K562 (cell line): ENCODE results near the gene SMAD7. TPM values are rescaled to one million over a fixed set of nuclear protein-coding genes. Genes with fewer than 3 reads are reported as not detected.

Experiments used
- ATAC-seq: fragments of 200-7000 bp; cut with Tn5 transposase; 3 replicates; pipeline ENCODE4 v1.9.1; 2020; ENCODE audit warnings: moderate library complexity
- BruUV-seq: library from RNA; stranded (reverse); fragments of 400-500 nt; replicated peaks from 2 replicates; lab custom pipeline; 2021; lab: Mats Ljungman, UMichigan
- CTCF ChIA-PET: fragments of 300-600 bp; formaldehyde crosslinking; extraction: SDS; loops from one replicate; lab custom pipeline; 2021; ENCODE audit warnings: low intra/inter-chr PET ratio; lab: Yijun Ruan, JAX
- POLR2A ChIA-PET: fragments of 300-600, 350-650 bp; sonication (Branson Sonifier 250); formaldehyde crosslinking; extraction: SDS; loops from one replicate; lab custom pipeline; 2021; ENCODE audit warnings: antibody characterized with exemption, inconsistent platforms; lab: Yijun Ruan, JAX
- DNase-seq, 4 experiments: peaks; one replicate each; pipeline versions ENCODE4 v3.0.0 to v3.0.0-alpha.2; 2011 to 2018; ENCODE audit warnings: low spot score in 3 of 4, mixed read lengths in 3 of 4; ENCODE audit errors: extremely low read depth in 1 of 4
- FAIRE-seq: peaks from 2 replicates; lab custom pipeline; 2011; peaks lifted over from hg19 to GRCh38; lab: Jason Lieb, UNC
- H2AFZ ChIP-seq: 2 replicates; pipeline ENCODE4 v1.6.0; 2011; ENCODE audit warnings: low read depth, low read length, control low read depth, inconsistent platforms
- H3K27ac ChIP-seq: fragments of 200-600 bp; 3 replicates; pipeline ENCODE4 v1.8.0; 2011; ENCODE audit warnings: low read depth, mild to moderate bottlenecking, control low read depth, inconsistent platforms, low read length, moderate library complexity, mixed read lengths; ENCODE audit errors: extremely low read depth
- H3K27me3 ChIP-seq, 2 experiments: fragments of 300-600 bp in 1 of 2; 2 replicates in 1 of 2; 3 replicates in 1 of 2; pipeline versions ENCODE4 v1.6.0 to v1.8.0; 2011; ENCODE audit warnings: inconsistent platforms in 2 of 2, low read length in 2 of 2, mild to moderate bottlenecking in 1 of 2, mixed read lengths in 1 of 2, moderate library complexity in 1 of 2; ENCODE audit not compliant: control insufficient read depth in 2 of 2, insufficient read depth in 2 of 2
- H3K36me3 ChIP-seq: fragments of 300-600 bp; 3 replicates; pipeline ENCODE4 v1.8.0; 2011; ENCODE audit warnings: mild to moderate bottlenecking, low read length, inconsistent platforms; ENCODE audit not compliant: control insufficient read depth, insufficient read depth
- H3K4me1 ChIP-seq, 2 experiments: fragments of 200-600 bp in 1 of 2; replicated peaks in 1 of 2; 2 replicates in 1 of 2; 3 replicates in 1 of 2; pipeline versions ENCODE4 v1.5.1 to v1.8.0; 2011; ENCODE audit warnings: inconsistent platforms in 2 of 2, low read length in 2 of 2, mild to moderate bottlenecking in 1 of 2, mixed read lengths in 1 of 2, moderate library complexity in 1 of 2; ENCODE audit not compliant: control insufficient read depth in 2 of 2, insufficient read depth in 2 of 2
- H3K4me2 ChIP-seq: 2 replicates; pipeline ENCODE4 v1.6.1; 2011; ENCODE audit warnings: low read length, control low read depth, inconsistent platforms, mixed read lengths; ENCODE audit not compliant: insufficient read depth
- H3K4me3 ChIP-seq: fragments of 200-600 bp; sonication (generic), shearing (Covaris generic); 2 replicates; pipeline ENCODE4 v1.5.1; 2016; ENCODE audit warnings: control low read depth, inconsistent platforms
- H3K79me2 ChIP-seq: fragments of 200-600 bp; 3 replicates; pipeline ENCODE4 v1.8.0; 2011; ENCODE audit warnings: low read length, inconsistent platforms; ENCODE audit not compliant: control insufficient read depth, insufficient read depth
- H3K9ac ChIP-seq, 2 experiments: 2 replicates each; pipeline versions ENCODE4 v1.6.0 to v1.6.1; 2011; ENCODE audit warnings: low read depth in 2 of 2, low read length in 2 of 2, control low read depth in 1 of 2, inconsistent platforms in 1 of 2, mild to moderate bottlenecking in 1 of 2, mixed read lengths in 1 of 2; ENCODE audit not compliant: insufficient read depth in 1 of 2
- H3K9me1 ChIP-seq: one replicate; pipeline ENCODE4 v1.6.0; 2011; ENCODE audit warnings: inconsistent platforms, mild to moderate bottlenecking, low read length, moderate library complexity; ENCODE audit not compliant: control insufficient read depth, insufficient read depth
- H3K9me3 ChIP-seq: replicated peaks from 2 replicates; pipeline ENCODE4 v1.5.1; 2011; ENCODE audit warnings: low read depth, low read length, inconsistent platforms; ENCODE audit not compliant: control insufficient read depth, insufficient read depth
- H4K20me1 ChIP-seq: replicated peaks from 2 replicates; pipeline ENCODE4 v1.6.1; 2011; ENCODE audit warnings: low read length, inconsistent platforms, mixed read lengths; ENCODE audit not compliant: control insufficient read depth, insufficient read depth
- ASH1L ChIP-seq: fragments of 450-650 bp; IDR thresholded peaks from 2 replicates; pipeline ENCODE4 v1.6.1; 2018; ENCODE audit warnings: borderline replicate concordance, mild to moderate bottlenecking, low read depth; ENCODE audit not compliant: partially characterized antibody
- CCAR2 ChIP-seq: fragments of 200-400 bp; formaldehyde crosslinking; IDR thresholded peaks from 2 replicates; pipeline ENCODE4 v1.6.1; 2017; ENCODE audit warnings: mild to moderate bottlenecking, low read depth, low read length
- CSDE1 ChIP-seq, 2 experiments: fragments of 450-650 bp; IDR thresholded peaks; 2 replicates each; pipeline ENCODE4 v1.6.1; 2016; ENCODE audit warnings: mild to moderate bottlenecking in 1 of 2
- ELF2 ChIP-seq: fragments of 250-450 bp; sonication (Bioruptor Pico); IDR thresholded peaks from 2 replicates; pipeline ENCODE4 v1.5.0; 2021; ENCODE audit warnings: mild to moderate bottlenecking
- HNRNPH1 ChIP-seq: fragments of 200-400 bp; formaldehyde crosslinking; optimal IDR thresholded peaks from 2 replicates; pipeline ENCODE3; 2017; ENCODE audit warnings: low read depth, mild to moderate bottlenecking, low read length, moderate library complexity
- KDM4B ChIP-seq, 2 experiments: fragments of 450-650 bp in 1 of 2; sonication (generic) in 1 of 2; IDR thresholded peaks; 2 replicates each; pipeline ENCODE4 v1.6.1; 2016 to 2017; ENCODE audit warnings: borderline replicate concordance in 2 of 2, antibody characterized with exemption in 1 of 2, low read depth in 1 of 2, mild to moderate bottlenecking in 1 of 2
- LCOR ChIP-seq: sonication (generic); formaldehyde crosslinking; IDR thresholded peaks from 2 replicates; pipeline ENCODE4 v1.8.0; 2022; ENCODE audit warnings: mild to moderate bottlenecking, missing genetic modification reagents
- NR2C2 ChIP-seq, 2 experiments: fragments of 200-800 bp in 1 of 2; sonication (Bioruptor generic) in 1 of 2; sonication (generic) in 1 of 2; formaldehyde crosslinking in 1 of 2; IDR thresholded peaks; 2 replicates each; pipeline versions ENCODE4 v1.6.1 to v1.8.0; 2016 to 2022; ENCODE audit warnings: mild to moderate bottlenecking in 1 of 2, missing compliant biosample characterization in 1 of 2, missing genetic modification characterization in 1 of 2, missing genetic modification reagents in 1 of 2
- PCBP2 ChIP-seq: fragments of 200-400 bp; formaldehyde crosslinking; IDR thresholded peaks from 2 replicates; pipeline ENCODE4 v1.6.1; 2018; ENCODE audit warnings: low read length, low read depth, mild to moderate bottlenecking, moderate library complexity; ENCODE audit not compliant: poor library complexity, severe bottlenecking
- PRDM10 ChIP-seq: fragments of 450-650 bp; IDR thresholded peaks from 2 replicates; pipeline ENCODE4 v1.6.1; 2018; ENCODE audit not compliant: partially characterized antibody
- PREB ChIP-seq: sonication (generic); formaldehyde crosslinking; IDR thresholded peaks from 2 replicates; pipeline ENCODE4 v1.8.1; 2023; ENCODE audit warnings: mild to moderate bottlenecking, missing genetic modification reagents
- PTRF ChIP-seq: fragments of 450-650 bp; IDR thresholded peaks from 2 replicates; pipeline ENCODE4 v1.6.1; 2016; ENCODE audit warnings: mild to moderate bottlenecking, missing genetic modification characterization, missing compliant biosample characterization
- RBBP5 ChIP-seq: fragments of 200-600 bp; sonication (generic); IDR thresholded peaks from 2 replicates; pipeline ENCODE4 v1.6.1; 2012; ENCODE audit warnings: borderline replicate concordance, mild to moderate bottlenecking, low read length, control low read depth, inconsistent platforms; ENCODE audit not compliant: insufficient read depth, poor library complexity, severe bottlenecking
- SIX5 ChIP-seq, 2 experiments: IDR thresholded peaks; 2 replicates each; pipeline ENCODE4 v1.6.1; 2011; ENCODE audit warnings: low read length in 2 of 2, borderline replicate concordance in 1 of 2, low read depth in 1 of 2, mild to moderate bottlenecking in 1 of 2, moderate library complexity in 1 of 2; ENCODE audit not compliant: insufficient read depth in 1 of 2
- SOX6 ChIP-seq: fragments of 450-650 bp; IDR thresholded peaks from 2 replicates; pipeline ENCODE4 v1.6.1; 2014; ENCODE audit warnings: mild to moderate bottlenecking
- WGBS: fragments of 100-300 bp; shearing (Covaris generic); methylation state at CpG from one replicate; pipeline ENCODE4 v1.1.6; 2016; ENCODE audit warnings: low coverage, mixed read lengths; ENCODE audit not compliant: insufficient coverage; ENCODE audit errors: missing lambda C conversion rate; 5-methylcytosine and 5-hydroxymethylcytosine counted together
- in situ Hi-C: fragments of 300-500 bp; cut with MboI; formaldehyde crosslinking; loops from 4 replicates; pipeline ENCODE4 v1.15.0; 2018; ENCODE audit warnings: inconsistent platforms, mixed read lengths
- intact Hi-C: fragments of 100-400 bp; cut with micrococcal nuclease; formaldehyde crosslinking; loops from 2 replicates; pipeline ENCODE4 v1.14.2; 2022
- polyA plus RNA-seq, 8 experiments: library from polyadenylated mRNA; depleted of rRNA in 4 of 8; stranded (reverse) in 5 of 8; unstranded in 3 of 8; fragments of >200 nt; fragmentation: Nextera tagmentation in 2 of 8; fragmentation: Illumina TruSeq in 1 of 8; extraction: Ambion mirVana in 2 of 8; extraction: Trizol in 1 of 8; gene quantifications; 2 replicates each; pipeline versions ENCODE4 v1.2.1 to v1.2.3, GENCODE V29; 2011 to 2014; ENCODE audit warnings: inconsistent platforms in 1 of 8, missing spikeins in 1 of 8
- total RNA-seq, 7 experiments: library from RNA; depleted of rRNA in 6 of 7; stranded (reverse); fragments of >200 nt in 6 of 7; fragmentation: Illumina TruSeq in 2 of 7; extraction: Trizol in 2 of 7; gene quantifications; 2 replicates each; pipeline versions ENCODE4 v1.2.1 to v1.2.3, GENCODE V29; 2011 to 2021; ENCODE audit warnings: low replicate concordance in 1 of 7

Gene SMAD7
- total and polyA plus RNA-seq, 9 of the 15 experiments (the other 6 are each of a cell fraction or from before 2014, with no cell fraction given), result 0.13 to 3.0 (median 1.6) TPM

DNA sequence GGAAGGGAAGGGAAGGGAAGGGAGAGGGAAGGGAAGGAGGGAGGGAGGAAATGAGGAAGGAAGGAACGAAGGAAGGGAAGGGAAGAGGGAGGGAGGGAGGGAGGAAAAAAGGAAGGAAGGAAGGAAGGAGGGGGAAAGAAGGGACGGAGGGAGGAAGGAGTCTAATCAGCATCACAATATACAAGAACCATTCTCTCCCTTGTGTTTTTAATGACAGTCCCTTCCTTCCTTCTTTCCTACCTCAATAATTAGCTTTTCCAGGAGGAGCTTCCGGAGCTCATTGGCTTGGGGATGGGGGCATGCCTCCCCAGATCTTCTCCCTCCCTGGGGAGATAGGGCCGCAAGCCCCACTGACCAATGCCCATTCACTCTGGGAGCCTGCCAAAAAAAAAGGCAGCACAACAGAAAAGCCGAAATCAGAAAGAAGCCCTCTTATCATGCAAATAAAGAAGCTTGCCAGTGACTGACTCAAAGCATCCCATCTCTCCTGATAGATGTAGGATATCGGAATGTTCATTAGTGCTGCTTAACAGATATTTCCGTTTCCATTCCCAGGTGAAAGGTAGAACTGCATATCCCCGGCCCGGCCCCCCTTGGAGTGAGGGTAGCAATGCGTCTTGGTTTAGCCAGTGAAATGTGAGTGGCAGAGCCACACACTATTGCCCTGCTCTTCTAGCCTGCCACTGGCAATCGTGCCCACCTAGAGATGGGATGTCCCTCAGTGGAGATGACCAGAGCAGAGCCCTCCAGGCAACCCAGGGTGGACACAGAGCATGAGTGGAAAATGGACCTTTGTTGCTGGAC lies 17.8 kb upstream of the SMAD7 start:
- TF ChIP-seq SOX6, result no peak
- TF ChIP-seq HNRNPH1, result no peak
- TF ChIP-seq KDM4B (IDR thresholded peaks at IDR 0.05; ENCODE audit: borderline replicate concordance in 2 of 2, low read depth in 1 of 2), result no peak
- TF ChIP-seq LCOR (CRISPR knock-in tag), result no peak
- TF ChIP-seq PTRF (tag), result no peak
- no peak for TF ChIP-seq RBBP5
- no peak for TF ChIP-seq PCBP2
- no peak for TF ChIP-seq NR2C2 (CRISPR knock-in tag; IDR thresholded peaks at IDR 0.05)
- no peak for TF ChIP-seq NR2C2 (tag; IDR thresholded peaks at IDR 0.05)
- TF ChIP-seq PREB, result no peak
- no peak for TF ChIP-seq CCAR2
- TF ChIP-seq PRDM10, result no peak
- no peak for TF ChIP-seq CSDE1 (IDR thresholded peaks at IDR 0.05)
- no peak for TF ChIP-seq ELF2 (CRISPR knock-in tag)
- TF ChIP-seq ASH1L, result no peak
- TF ChIP-seq SIX5 (IDR thresholded peaks at IDR 0.05; ENCODE audit: borderline replicate concordance in 1 of 2, insufficient read depth in 1 of 2, low read depth in 1 of 2, low read length in 2 of 2), result no peak
- TF ChIP-seq, all 486 proteins: peak for 0
- POLR2A ChIA-PET, result interaction anchor here (0.6 kb wide), 1 partner anchor 83 kb away, joined by 3 read pairs; no protein-coding TSS in a partner anchor
- no peak overlapping the region for H2AFZ ChIP-seq
- H3K79me2 ChIP-seq, result no peaks in the 10 kb centered on the region
- H3K4me1 ChIP-seq, result peaks cover 1 to 2% of the 10 kb centered on the region in 2 experiments; a peak in 3 of 5 replicates
- intact Hi-C loops, result no loop called here
- H3K27me3 ChIP-seq, result peaks cover 0 to 4% of the 10 kb centered on the region in 2 experiments; a peak in 2 of 5 replicates
- H3K4me3 ChIP-seq, result no peak overlapping the region
- H3K9me1 ChIP-seq, result no peaks in the 10 kb centered on the region
- H3K27ac ChIP-seq, result no peak overlapping the region
- 29% methylated on average over 9 of the region's 11 CpGs for WGBS
- BruUV-seq, result no TSS peak
- no peak for DNase-seq
- CTCF ChIA-PET, result no interaction called here
- H3K4me2 ChIP-seq, result no peak overlapping the region
- no peak for ATAC-seq
- no peak for FAIRE-seq
- H4K20me1 ChIP-seq, result no peaks in the 10 kb centered on the region
- in situ Hi-C loops, result no loop called here
- no peak overlapping the region for H3K9ac ChIP-seq
- no peaks in the 10 kb centered on the region for H3K36me3 ChIP-seq
- no peaks in the 10 kb centered on the region for H3K9me3 ChIP-seq
